Tibial nerve (tissue), 4 donors: ENCODE data around the gene CALML3. TPM values are rescaled to one million over a fixed set of nuclear protein-coding genes. Genes with fewer than 3 reads are reported as not detected.

ENCODE experiments used
- DNase-seq, 2 donors: peaks; one replicate each; pipeline ENCODE4 v3.0.0-alpha.2; 2019; ENCODE audit warnings: low spot score in 2 of 2
- H3K27ac ChIP-seq, 4 donors: fragments of 200-600 bp; sonication (generic) in 3 of 4; one replicate each; pipeline ENCODE4 v1.5.1; 2017 to 2019; ENCODE audit warnings: mild to moderate bottlenecking in 1 of 4
- H3K27me3 ChIP-seq, 2 donors: fragments of 200-600 bp; sonication (generic) in 1 of 2; one replicate each; pipeline versions ENCODE4 v1.5.1 to v1.6.0; 2017 to 2019
- H3K36me3 ChIP-seq, 3 donors: fragments of 200-600 bp; sonication (generic); one replicate each; pipeline ENCODE4 v1.5.1; 2018 to 2019
- H3K4me1 ChIP-seq, 4 donors: fragments of 200-600 bp; sonication (generic) in 3 of 4; one replicate each; pipeline ENCODE4 v1.5.1; 2017 to 2019
- H3K4me3 ChIP-seq, 4 donors: fragments of 200-600 bp; sonication (generic) in 3 of 4; one replicate each; pipeline ENCODE4 v1.5.1; 2017 to 2019; ENCODE audit warnings: mild to moderate bottlenecking in 1 of 4, moderate library complexity in 1 of 4
- H3K9me3 ChIP-seq, 4 donors: fragments of 200-600 bp; sonication (generic) in 3 of 4; one replicate each; pipeline ENCODE4 v1.5.1; 2017 to 2019
- EP300 ChIP-seq, 2 donors: sonication (generic); formaldehyde crosslinking; IDR thresholded peaks; one replicate each; pipeline ENCODE4 v1.6.1; 2017; ENCODE audit warnings: antibody characterized with exemption in 2 of 2, mild to moderate bottlenecking in 1 of 2
- POLR2A ChIP-seq, 2 donors: fragments of 450-650 bp; IDR thresholded peaks; one replicate each; pipeline ENCODE4 v1.6.1; 2017; ENCODE audit warnings: antibody characterized with exemption in 2 of 2, mild to moderate bottlenecking in 2 of 2, moderate library complexity in 2 of 2
- WGBS, 2 donors: methylation state at CpG; one replicate each; pipeline ENCODE4 v1.1.5; 2018; 5-methylcytosine and 5-hydroxymethylcytosine counted together
- total RNA-seq, 4 donors: library from RNA; depleted of rRNA; stranded (reverse); fragments of >200 nt; gene quantifications; one replicate each; pipeline ENCODE4 v1.1.0, GENCODE V29; 2016
- TF ChIP-seq, protein P1 (sequence below), 5 experiments: fragments of 200-600 bp in 3 of 5; fragments of 450-650 bp in 2 of 5; sonication (generic) in 3 of 5; IDR thresholded peaks; one replicate each; pipeline ENCODE4 v1.5.1; 2016 to 2019; ENCODE audit warnings: antibody characterized with exemption in 5 of 5, mild to moderate bottlenecking in 3 of 5, moderate library complexity in 2 of 5

The CALML3 gene
- total RNA-seq, 4 donors from 2014 or later: not detected

DNA sequence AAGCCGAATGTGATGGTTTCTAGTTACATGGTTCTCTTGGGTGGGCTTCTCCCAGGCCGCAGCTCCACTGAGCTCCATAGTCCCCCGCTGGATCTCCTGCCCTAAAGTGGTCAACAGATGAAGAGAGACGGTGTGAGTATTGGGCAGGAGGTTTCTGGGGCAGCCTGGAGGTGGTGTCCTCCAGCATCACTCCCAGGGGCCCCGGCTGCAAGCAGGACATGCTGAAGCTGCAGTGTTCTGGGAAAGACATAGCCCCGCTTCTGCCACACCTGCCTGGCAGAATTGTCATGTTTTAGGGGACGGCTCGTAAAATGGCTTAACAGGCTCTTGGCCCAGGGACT is 40.4 kb downstream of the CALML3 start:
- TF ChIP-seq POLR2A (IDR thresholded peaks at IDR 0.05) (no peak), EP300 (IDR thresholded peaks at IDR 0.05) (no peak)
- TF ChIP-seq, protein P1, sequence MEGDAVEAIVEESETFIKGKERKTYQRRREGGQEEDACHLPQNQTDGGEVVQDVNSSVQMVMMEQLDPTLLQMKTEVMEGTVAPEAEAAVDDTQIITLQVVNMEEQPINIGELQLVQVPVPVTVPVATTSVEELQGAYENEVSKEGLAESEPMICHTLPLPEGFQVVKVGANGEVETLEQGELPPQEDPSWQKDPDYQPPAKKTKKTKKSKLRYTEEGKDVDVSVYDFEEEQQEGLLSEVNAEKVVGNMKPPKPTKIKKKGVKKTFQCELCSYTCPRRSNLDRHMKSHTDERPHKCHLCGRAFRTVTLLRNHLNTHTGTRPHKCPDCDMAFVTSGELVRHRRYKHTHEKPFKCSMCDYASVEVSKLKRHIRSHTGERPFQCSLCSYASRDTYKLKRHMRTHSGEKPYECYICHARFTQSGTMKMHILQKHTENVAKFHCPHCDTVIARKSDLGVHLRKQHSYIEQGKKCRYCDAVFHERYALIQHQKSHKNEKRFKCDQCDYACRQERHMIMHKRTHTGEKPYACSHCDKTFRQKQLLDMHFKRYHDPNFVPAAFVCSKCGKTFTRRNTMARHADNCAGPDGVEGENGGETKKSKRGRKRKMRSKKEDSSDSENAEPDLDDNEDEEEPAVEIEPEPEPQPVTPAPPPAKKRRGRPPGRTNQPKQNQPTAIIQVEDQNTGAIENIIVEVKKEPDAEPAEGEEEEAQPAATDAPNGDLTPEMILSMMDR (IDR thresholded peaks at IDR 0.05): no peak
- peaks cover 0 to 4% (median 0%) of the 10 kb centered on the region in 4 donors for H3K4me1 ChIP-seq
- 85 to 89% methylated on average over 8 of the region's 8 CpGs for WGBS, 2 donors

DNA sequence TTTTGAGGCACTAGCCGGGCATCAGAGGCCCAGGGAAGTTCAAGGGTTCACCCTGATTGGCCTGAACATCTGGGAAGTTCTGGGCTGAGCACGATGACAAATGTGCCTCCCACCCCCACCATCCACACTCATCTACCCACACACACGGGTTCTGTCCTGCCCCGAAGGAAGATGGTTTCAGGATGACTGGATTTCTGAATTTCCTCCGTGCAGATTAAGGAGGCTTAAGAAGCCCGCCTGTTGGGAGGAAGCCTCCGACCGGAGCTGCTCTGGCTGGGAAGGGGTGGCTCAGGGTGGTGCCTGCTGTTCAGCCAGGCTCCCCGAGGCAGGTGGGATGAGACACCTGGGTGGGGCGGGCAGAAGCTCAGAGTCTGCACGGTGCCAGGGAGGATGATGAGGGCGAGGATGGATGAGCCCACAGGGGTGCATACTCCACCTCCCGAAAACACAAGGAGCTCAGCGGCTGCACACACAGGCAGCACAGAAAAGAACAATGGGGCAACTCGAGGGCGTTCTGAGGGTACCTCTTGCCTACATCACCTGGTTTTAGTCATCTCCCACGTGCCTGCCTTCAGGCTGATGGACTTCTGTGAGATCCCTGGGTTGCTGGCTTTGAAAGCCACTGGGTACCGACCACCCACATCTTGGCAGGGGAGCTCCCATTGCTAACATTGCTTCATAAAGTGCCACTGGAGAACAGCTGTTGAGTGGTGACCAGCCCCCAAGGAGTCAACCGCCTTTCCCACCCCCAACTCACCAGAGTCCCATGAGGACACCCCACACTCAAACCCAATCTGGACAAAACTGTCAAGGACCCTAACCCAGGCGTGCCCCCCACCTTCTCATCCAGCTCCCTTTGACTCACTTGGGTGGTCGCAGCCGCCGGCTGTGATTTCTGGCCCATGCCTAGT is 41.2 kb downstream of the CALML3 start:
- Histone ChIP-seq H3K27me3 (no peaks in the 10 kb centered on the region), H3K4me1 (peaks cover 0 to 4% (median 0%) of the 10 kb centered on the region in 4 donors), H3K36me3 (no peaks in the 10 kb centered on the region), H3K9me3 (no peaks in the 10 kb centered on the region), H3K4me3 (no peak overlapping the region), H3K27ac (no peak overlapping the region)
- DNase-seq: peak in 1 of 2 donors; percentile 10
- TF ChIP-seq EP300 (IDR thresholded peaks at IDR 0.05) (no peak), POLR2A (IDR thresholded peaks at IDR 0.05) (no peak)
- TF ChIP-seq, protein P1 (IDR thresholded peaks at IDR 0.05): no peak
- 80 to 85% methylated on average over 23 of the region's 23 CpGs for WGBS, 2 donors

More for the DNA sequence above, 40.4 kb downstream of the CALML3 start:
- DNase-seq: peak in 1 of 2 donors; percentile 7
- Histone ChIP-seq H3K27ac (no peak overlapping the region), H3K27me3 (no peaks in the 10 kb centered on the region), H3K4me3 (no peak overlapping the region), H3K9me3 (no peaks in the 10 kb centered on the region), H3K36me3 (no peaks in the 10 kb centered on the region)

DNA sequence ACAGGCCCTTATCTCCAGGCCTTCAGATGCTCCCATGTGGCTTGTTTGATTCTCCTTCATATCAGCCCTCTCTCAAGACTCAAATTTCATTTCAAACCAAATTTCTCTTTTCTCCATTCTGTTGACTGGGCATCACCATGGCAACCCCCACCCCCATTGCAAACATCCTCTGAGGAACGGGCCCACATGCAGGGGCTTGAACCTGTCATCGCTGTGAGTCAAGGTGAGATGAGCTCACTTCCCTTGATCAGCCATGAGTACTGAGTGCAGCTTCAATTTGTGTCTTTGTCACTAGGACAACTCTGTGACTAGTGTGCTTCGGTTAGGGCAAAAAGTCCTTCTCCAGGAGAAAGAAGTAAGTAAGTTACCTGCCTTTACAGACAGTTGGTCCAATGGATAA is 41.9 kb downstream of the CALML3 start:
- TF ChIP-seq, protein P1 (IDR thresholded peaks at IDR 0.05): no peak
- no peak for TF ChIP-seq EP300 (IDR thresholded peaks at IDR 0.05)
- TF ChIP-seq POLR2A (IDR thresholded peaks at IDR 0.05): no peak
- no peak for DNase-seq
- no peak overlapping the region for H3K4me3 ChIP-seq
- WGBS, 2 donors: 88 to 91% methylated on average over 3 of the region's 3 CpGs
- peaks cover 0 to 4% (median 0%) of the 10 kb centered on the region in 4 donors for H3K4me1 ChIP-seq
- no peaks in the 10 kb centered on the region for H3K36me3 ChIP-seq
- no peak overlapping the region for H3K27ac ChIP-seq
- no peaks in the 10 kb centered on the region for H3K27me3 ChIP-seq
- no peaks in the 10 kb centered on the region for H3K9me3 ChIP-seq

DNA sequence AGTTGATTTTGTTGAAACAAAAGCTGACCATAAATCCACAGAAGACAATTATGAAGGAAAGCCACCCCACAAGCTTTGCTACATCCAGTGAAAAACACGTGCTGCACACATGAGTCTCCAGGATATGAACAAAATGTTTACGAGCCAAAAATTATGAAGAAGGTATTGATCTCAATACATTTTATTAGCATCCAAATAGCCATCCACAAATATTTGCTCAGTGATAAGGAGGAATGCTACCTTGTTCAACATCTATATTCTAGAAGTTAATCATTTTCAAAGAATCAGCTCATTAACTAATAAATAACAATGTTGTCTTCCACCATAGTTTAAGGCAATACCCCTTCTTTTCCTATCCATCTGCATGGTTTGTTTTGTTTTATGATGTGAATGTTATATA is 42.7 kb downstream of the CALML3 start:
- Histone ChIP-seq H3K27ac (no peak overlapping the region), H3K9me3 (no peaks in the 10 kb centered on the region), H3K4me3 (no peak overlapping the region), H3K27me3 (no peaks in the 10 kb centered on the region), H3K4me1 (peaks cover 0 to 4% (median 0%) of the 10 kb centered on the region in 4 donors), H3K36me3 (no peaks in the 10 kb centered on the region)
- 90 to 96% methylated on average over 2 of the region's 2 CpGs for WGBS, 2 donors
- TF ChIP-seq EP300 (IDR thresholded peaks at IDR 0.05) (no peak), POLR2A (IDR thresholded peaks at IDR 0.05) (no peak)
- TF ChIP-seq, protein P1 (IDR thresholded peaks at IDR 0.05): no peak
- no peak for DNase-seq

DNA sequence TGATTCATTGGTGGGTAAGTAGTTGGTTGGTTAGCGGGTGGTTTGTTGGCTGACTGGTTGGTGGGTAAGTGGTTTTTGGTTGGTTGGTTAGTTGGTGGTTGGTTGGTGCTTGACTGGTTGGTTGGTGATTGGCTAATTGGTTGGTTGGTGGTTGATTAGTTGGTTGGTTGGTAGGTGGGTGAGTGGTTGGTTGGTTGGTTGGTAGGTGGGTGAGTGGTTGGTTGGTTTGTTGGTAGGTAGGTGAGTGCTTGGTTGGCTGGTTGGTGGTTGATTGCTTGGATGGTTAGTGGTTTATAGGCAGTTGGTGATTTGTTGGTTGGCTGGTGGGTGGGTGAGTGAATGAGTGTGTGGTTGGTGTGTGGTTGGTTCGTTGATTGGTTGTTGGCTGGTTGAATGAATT is 44.2 kb downstream of the CALML3 start:
- no peak for DNase-seq
- 95 to 97% methylated on average over 2 of the region's 2 CpGs for WGBS, 2 donors
- Histone ChIP-seq H3K36me3 (no peaks in the 10 kb centered on the region), H3K27me3 (no peaks in the 10 kb centered on the region), H3K4me3 (no peak overlapping the region), H3K4me1 (no peaks in the 10 kb centered on the region), H3K9me3 (no peaks in the 10 kb centered on the region), H3K27ac (no peak overlapping the region)
- TF ChIP-seq, protein P1 (IDR thresholded peaks at IDR 0.05): no peak
- no peak for TF ChIP-seq EP300 (IDR thresholded peaks at IDR 0.05)
- no peak for TF ChIP-seq POLR2A (IDR thresholded peaks at IDR 0.05)
